ENCODE measurements around the gene ACER3. TPM values are rescaled to one million over a fixed set of nuclear protein-coding genes. Genes with fewer than 3 reads are reported as not detected.
"Not testable (repeated sequence)": the region's sequence is repeated elsewhere in the genome, so short reads cannot be mapped to it uniquely, and the experiment has no call there.

The ACER3 gene
- total RNA-seq, 1 experiment from 2014 or later: 13.7 TPM

- TF ChIP-seq IRF2 (CRISPR knock-in tag; IDR thresholded peaks at IDR 0.05; ENCODE audit: borderline replicate concordance, low read depth) (no peak), PRRX2 (CRISPR knock-in tag; IDR thresholded peaks at IDR 0.05) (no peak), ZNF416 (CRISPR knock-in tag; IDR thresholded peaks at IDR 0.05) (no peak), MYBL2 (CRISPR knock-in tag; IDR thresholded peaks at IDR 0.05) (no peak), E2F4 (CRISPR knock-in tag; IDR thresholded peaks at IDR 0.05; ENCODE audit: borderline replicate concordance, low read depth) (no peak), FOXJ3 (CRISPR knock-in tag; IDR thresholded peaks at IDR 0.05; ENCODE audit: borderline replicate concordance) (no peak), RORB (CRISPR knock-in tag; IDR thresholded peaks at IDR 0.05) (no peak), KAT7 (CRISPR knock-in tag; IDR thresholded peaks at IDR 0.05; ENCODE audit: borderline replicate concordance) (no peak)
- TF ChIP-seq, protein P1, sequence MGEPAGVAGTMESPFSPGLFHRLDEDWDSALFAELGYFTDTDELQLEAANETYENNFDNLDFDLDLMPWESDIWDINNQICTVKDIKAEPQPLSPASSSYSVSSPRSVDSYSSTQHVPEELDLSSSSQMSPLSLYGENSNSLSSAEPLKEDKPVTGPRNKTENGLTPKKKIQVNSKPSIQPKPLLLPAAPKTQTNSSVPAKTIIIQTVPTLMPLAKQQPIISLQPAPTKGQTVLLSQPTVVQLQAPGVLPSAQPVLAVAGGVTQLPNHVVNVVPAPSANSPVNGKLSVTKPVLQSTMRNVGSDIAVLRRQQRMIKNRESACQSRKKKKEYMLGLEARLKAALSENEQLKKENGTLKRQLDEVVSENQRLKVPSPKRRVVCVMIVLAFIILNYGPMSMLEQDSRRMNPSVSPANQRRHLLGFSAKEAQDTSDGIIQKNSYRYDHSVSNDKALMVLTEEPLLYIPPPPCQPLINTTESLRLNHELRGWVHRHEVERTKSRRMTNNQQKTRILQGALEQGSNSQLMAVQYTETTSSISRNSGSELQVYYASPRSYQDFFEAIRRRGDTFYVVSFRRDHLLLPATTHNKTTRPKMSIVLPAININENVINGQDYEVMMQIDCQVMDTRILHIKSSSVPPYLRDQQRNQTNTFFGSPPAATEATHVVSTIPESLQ (CRISPR knock-in tag; IDR thresholded peaks at IDR 0.05): no peak
- TF ChIP-seq, protein P2, sequence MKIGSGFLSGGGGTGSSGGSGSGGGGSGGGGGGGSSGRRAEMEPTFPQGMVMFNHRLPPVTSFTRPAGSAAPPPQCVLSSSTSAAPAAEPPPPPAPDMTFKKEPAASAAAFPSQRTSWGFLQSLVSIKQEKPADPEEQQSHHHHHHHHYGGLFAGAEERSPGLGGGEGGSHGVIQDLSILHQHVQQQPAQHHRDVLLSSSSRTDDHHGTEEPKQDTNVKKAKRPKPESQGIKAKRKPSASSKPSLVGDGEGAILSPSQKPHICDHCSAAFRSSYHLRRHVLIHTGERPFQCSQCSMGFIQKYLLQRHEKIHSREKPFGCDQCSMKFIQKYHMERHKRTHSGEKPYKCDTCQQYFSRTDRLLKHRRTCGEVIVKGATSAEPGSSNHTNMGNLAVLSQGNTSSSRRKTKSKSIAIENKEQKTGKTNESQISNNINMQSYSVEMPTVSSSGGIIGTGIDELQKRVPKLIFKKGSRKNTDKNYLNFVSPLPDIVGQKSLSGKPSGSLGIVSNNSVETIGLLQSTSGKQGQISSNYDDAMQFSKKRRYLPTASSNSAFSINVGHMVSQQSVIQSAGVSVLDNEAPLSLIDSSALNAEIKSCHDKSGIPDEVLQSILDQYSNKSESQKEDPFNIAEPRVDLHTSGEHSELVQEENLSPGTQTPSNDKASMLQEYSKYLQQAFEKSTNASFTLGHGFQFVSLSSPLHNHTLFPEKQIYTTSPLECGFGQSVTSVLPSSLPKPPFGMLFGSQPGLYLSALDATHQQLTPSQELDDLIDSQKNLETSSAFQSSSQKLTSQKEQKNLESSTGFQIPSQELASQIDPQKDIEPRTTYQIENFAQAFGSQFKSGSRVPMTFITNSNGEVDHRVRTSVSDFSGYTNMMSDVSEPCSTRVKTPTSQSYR (CRISPR knock-in tag; IDR thresholded peaks at IDR 0.05): no peak
These were observed 804 bp downstream of the ACER3 start (continued) for GRCh38 chr11:76861490-76861953.

GRCh38 chr11:76862794-76863193 is 2.1 kb downstream of the ACER3 start:
- POLR2A ChIA-PET; H3K27me3 Mint-ChIP-seq (ENCODE audit: low read depth); H3K36me3 Mint-ChIP-seq; H3K4me3 Mint-ChIP-seq; H3K9me3 Mint-ChIP-seq; H3K27ac Mint-ChIP-seq; DNase-seq (ENCODE audit: low spot score); ATAC-seq: not testable (repeated sequence)
- CTCF ChIA-PET: interaction anchor here (1.2 kb wide), 1 partner anchor 56 kb away, joined by 3 read pairs; no protein-coding TSS in a partner anchor
- TF ChIP-seq ZNF121 (CRISPR knock-in tag; IDR thresholded peaks at IDR 0.05): peak; percentile 56; the same call in 1 of the 2 replicates
- peaks cover 21% of the 10 kb centered on the region for H3K4me1 Mint-ChIP-seq

GRCh38 chr11:76863196-76863777 is 2.6 kb downstream of the ACER3 start:
- DNase-seq (ENCODE audit: low spot score): no peak
- TF ChIP-seq ZNF138 (CRISPR knock-in tag; conservative IDR thresholded peaks at IDR 0.05) (no peak), ATF3 (CRISPR knock-in tag; conservative IDR thresholded peaks at IDR 0.05) (no peak), CREM (CRISPR knock-in tag; IDR thresholded peaks at IDR 0.05) (no peak), PREB (CRISPR knock-in tag; IDR thresholded peaks at IDR 0.05; ENCODE audit: borderline replicate concordance) (no peak), CTCF (IDR thresholded peaks at IDR 0.05) (no peak), SMAD4 (CRISPR knock-in tag; IDR thresholded peaks at IDR 0.05) (no peak)
- TF ChIP-seq, protein P2 (CRISPR knock-in tag; IDR thresholded peaks at IDR 0.05): no peak
- TF ChIP-seq, protein P3, sequence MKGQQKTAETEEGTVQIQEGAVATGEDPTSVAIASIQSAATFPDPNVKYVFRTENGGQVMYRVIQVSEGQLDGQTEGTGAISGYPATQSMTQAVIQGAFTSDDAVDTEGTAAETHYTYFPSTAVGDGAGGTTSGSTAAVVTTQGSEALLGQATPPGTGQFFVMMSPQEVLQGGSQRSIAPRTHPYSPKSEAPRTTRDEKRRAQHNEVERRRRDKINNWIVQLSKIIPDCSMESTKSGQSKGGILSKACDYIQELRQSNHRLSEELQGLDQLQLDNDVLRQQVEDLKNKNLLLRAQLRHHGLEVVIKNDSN (CRISPR knock-in tag; IDR thresholded peaks at IDR 0.05): no peak

More at GRCh38 chr11:76863196-76863777, 2.6 kb downstream of the ACER3 start:
- H3K4me1 Mint-ChIP-seq: peaks cover 21% of the 10 kb centered on the region
- H3K9me3 Mint-ChIP-seq: no peaks in the 10 kb centered on the region
- ChIA-PET POLR2A (no interaction called here), CTCF (interaction anchor here (1.2 kb wide), 1 partner anchor 55 kb away, joined by 3 read pairs; no protein-coding TSS in a partner anchor)
- H3K4me3 Mint-ChIP-seq: no peak overlapping the region
- ATAC-seq: no peak
- no peak overlapping the region for H3K27ac Mint-ChIP-seq
- no peaks in the 10 kb centered on the region for H3K27me3 Mint-ChIP-seq (ENCODE audit: low read depth)
- H3K36me3 Mint-ChIP-seq: no peaks in the 10 kb centered on the region

Data from WTC11 (cell line).